Stimulated activated CD8-positive, alpha-beta memory T cell treated with anti-CD3 and anti-CD28 coated beads, Interleukin-4, amount 100 ng/mL, for 1 hour (primary cell): ENCODE measurements around the gene PCBP2.
A peak's percentile ranks its signal among the peaks of the same experiment; 100 is the strongest.

Source experiments
- DNase-seq, 2 donors: peaks; one replicate each; pipeline ENCODE4 v3.0.0-alpha.2; 2020; ENCODE audit warnings: low read depth in 2 of 2, low spot score in 1 of 2

The PCBP2 gene

GRCh38 chr12:53506881-53507602 is 55.1 kb downstream of the PCBP2 start, which contains the start of gene NPFF:
Gene NPFF (minus strand): TSS chr12:53507484. CDS start chr12:53507474, 10 bp downstream.
- DNase-seq: no peak

DNA sequence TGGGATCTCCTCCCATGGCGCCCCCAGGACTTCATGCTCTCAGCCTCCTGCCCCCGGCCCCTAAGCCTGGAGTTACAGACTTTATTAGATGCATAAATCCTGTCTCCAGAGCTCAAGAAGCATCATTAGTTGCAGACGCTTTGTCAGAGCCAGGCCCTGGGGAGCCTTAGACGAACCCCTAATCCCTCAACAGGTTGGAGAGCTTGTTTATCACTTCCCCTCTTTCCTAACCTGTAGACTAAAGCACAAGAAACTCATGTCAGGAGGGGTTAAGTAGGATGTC is 55.6 kb downstream of the PCBP2 start:
- DNase-seq: no peak

DNA sequence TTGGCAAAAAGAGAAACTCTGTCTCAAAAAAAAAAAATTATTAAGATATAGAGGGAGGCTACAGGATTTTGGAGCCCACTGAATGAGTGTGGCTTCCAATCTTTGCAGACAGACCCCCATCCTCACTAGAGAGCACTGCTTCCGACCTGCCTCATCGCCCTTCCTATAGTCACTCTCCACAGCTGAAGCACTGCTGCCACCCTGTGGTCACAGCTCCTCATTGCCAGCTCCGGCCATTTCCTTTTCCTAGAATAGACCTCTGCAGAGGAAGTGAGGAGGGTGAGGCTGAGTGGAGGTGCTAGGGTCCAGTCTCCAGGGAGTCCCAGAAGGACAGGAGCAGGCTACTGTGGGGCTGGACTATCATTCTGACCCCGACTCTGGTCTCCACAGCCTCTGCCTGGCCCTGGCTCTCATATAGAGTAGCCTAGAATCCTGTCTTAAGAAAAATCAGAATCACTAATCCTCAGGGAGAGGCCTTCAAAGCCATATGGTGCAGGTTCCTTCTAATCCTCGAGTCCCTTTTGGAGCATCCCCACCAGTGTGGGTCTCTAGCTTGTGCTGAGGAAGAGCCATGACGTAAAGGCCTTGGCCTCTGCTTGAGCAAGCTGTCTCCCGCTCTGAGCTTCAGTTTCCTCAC is 56.8 kb downstream of the PCBP2 start:
- DNase-seq: peak; percentile 57 to 66

GRCh38 chr12:53510181-53510812 is 58.4 kb downstream of the PCBP2 start:
- no peak for DNase-seq

DNA sequence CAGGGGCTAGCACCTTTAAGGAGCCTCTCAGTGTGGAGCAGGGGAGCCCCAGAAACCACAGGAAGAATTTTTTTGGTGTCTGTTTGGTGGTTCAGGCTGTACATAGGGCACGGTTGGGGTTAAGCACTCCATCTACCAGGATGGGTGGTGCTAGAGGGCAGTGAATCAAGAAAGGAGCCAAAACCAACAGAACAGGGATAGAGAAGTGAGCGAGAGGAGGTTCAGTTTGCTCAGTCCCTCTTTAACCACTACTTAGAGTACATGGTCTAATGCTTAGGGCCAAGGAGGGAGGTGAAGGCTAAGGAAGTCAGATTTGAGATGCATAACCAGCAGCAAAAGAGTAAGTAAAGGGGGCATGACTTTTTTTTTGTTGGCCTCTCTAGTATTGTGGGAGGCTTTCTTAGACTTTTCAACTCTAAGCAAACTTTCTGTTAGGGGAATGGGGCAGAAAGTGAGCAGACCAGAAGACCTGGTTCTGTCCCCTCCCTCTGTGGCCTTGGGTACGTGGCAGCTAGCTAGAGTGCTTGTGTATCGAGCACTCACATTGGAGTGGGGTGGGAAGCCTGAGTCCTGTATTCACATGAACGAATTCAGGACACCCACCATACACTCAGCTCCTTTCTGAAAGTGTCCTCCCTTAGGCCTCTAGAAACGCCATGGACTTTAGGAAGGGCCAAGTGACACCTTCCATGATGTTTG is 62.0 kb downstream of the PCBP2 start:
- DNase-seq: no peak

DNA sequence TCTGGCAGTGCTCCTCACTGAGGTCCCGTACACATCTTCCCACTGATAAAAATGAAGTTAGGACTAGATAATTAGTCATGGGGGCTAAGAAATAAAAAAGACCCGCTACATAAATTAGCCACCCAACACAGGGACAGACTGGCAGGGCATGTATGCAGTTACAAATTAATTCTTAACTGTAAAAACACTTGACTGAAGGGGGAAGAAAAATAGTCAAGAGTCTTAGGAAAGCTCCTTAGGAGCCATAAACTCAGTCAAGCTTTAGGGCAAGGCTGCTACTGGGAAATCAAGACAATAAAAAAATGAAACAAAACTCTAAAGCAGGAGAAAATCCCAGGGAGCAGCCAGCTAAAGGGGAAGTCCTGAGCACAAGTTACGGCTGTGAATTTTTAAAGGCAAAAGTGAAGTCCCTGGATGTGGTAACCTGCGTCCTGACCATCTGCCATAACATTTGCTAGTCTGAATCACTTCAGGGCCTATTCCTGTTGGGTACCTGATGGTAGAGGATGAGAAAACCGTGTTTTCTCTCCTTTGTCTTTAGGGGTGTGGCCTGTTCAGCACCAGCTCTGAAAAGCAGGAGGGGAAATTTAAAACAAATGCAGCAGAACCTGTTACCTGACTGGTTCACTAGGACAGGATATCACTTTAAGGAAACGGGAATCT is 62.9 kb downstream of the PCBP2 start:
- no peak for DNase-seq

DNA sequence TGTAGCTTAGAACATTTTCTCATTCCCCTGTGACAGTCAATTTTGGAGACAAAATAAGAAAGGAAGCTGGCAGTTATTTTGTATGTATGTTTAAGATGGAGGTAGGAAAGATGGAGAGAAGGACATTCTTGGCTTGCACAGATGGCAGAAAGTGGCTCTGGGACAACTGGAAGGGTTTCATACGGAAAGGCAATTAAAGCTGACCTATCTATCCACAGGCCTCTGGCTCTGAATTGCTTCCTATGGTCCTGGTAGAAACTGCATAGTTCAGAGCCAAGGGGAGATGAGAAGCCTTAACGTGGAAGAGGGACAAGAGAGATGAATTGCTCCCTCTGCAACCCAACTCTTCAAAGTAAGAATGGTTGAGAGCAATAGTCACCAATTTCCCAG is 63.4 kb downstream of the PCBP2 start:
- no peak for DNase-seq

GRCh38 chr12:53516758-53517455 is 65.0 kb downstream of the PCBP2 start:
- DNase-seq: no peak

DNA sequence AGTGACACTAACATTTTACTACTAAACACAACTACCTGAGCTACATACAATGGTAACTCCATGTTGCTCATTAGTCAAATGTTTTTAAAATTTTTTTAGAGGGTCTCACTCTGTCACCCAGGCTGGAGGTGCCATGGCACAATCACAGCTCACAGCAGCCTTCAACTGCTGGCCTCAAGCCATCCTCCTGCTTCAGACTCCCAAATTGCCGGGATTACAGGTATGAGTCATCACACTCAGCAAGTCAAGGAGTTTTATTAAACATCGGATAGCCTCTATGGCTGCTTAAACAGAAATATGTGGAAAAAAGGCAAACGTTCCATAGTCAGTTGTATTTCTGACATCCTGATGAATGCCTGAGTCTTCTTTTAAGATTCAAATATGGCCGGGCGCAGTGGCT is 66.5 kb downstream of the PCBP2 start:
- DNase-seq: no peak

GRCh38 chr12:53523131-53523530 is 71.2 kb downstream of the PCBP2 start:
- DNase-seq: no peak

GRCh38 chr12:53524476-53524875 is 72.6 kb downstream of the PCBP2 start:
- no peak for DNase-seq

DNA sequence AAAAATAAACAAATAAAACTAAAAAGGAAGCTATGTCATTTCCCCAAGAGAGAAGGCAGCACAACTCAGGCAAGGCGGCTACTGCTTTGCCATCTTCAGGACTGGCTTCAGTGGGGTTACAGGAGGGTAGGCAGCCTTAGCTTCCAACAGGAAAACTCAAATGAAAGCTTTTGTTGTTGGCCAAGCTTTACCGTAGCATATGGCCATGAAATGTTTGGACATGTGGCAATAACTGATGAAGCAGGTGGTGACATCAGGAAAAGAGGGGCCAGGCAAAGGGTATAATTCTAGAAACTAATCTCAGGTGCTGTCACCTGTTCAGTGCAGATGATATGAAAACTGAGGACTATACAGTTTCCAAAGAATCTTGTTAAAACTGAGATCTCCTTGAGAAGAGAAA is 78.2 kb downstream of the PCBP2 start:
- DNase-seq: no peak
